Lung (tissue), 12 donors: ENCODE results near the gene SUSD2. TPM values are rescaled to one million over a fixed set of nuclear protein-coding genes. Genes with fewer than 3 reads are reported as not detected.
A peak's percentile ranks its signal among the peaks of the same experiment; 100 is the strongest.

Experiments
- ATAC-seq: fragments of 200-7000 bp; cut with Tn5 transposase; one replicate; pipeline ENCODE4 v1.9.1; 2020; ENCODE audit warnings: moderate number of reproducible peaks; ENCODE audit not compliant: insufficient read depth, low FRiP score
- DNase-seq, 3 donors: peaks; one replicate each; pipeline ENCODE4 v3.0.0-alpha.2; 2013 to 2017
- H3K27ac ChIP-seq, 2 donors: one replicate each; pipeline ENCODE4 v1.5.1; 2013; ENCODE audit warnings: mild to moderate bottlenecking in 2 of 2, moderate library complexity in 2 of 2, control low read depth in 1 of 2, inconsistent platforms in 1 of 2, low read depth in 1 of 2, low read length in 1 of 2
- H3K27me3 ChIP-seq, 3 donors: one replicate each; pipeline ENCODE4 v1.5.1; 2013; ENCODE audit warnings: low read length in 2 of 3; ENCODE audit not compliant: control insufficient read depth in 3 of 3, insufficient read depth in 3 of 3
- H3K36me3 ChIP-seq, 4 donors: one replicate each; pipeline ENCODE4 v1.5.1; 2013; ENCODE audit warnings: low read length in 4 of 4, mild to moderate bottlenecking in 1 of 4, moderate library complexity in 1 of 4; ENCODE audit not compliant: control insufficient read depth in 4 of 4, insufficient read depth in 4 of 4
- H3K4me1 ChIP-seq, 5 donors: one replicate each; pipeline ENCODE4 v1.5.1; 2013; ENCODE audit warnings: low read length in 5 of 5, mild to moderate bottlenecking in 2 of 5, moderate library complexity in 1 of 5; ENCODE audit not compliant: control insufficient read depth in 5 of 5, insufficient read depth in 5 of 5
- H3K4me3 ChIP-seq: one replicate; pipeline ENCODE4 v1.5.1; 2013; ENCODE audit warnings: mild to moderate bottlenecking, control low read depth, moderate library complexity
- H3K9ac ChIP-seq, 2 donors: one replicate each; pipeline ENCODE4 v1.5.1; 2013; ENCODE audit warnings: low read length in 2 of 2, control low read depth in 1 of 2; ENCODE audit not compliant: insufficient read depth in 1 of 2
- H3K9me3 ChIP-seq, 4 donors: one replicate each; pipeline ENCODE4 v1.5.1; 2013; ENCODE audit warnings: low read length in 3 of 4, mild to moderate bottlenecking in 1 of 4, moderate library complexity in 1 of 4; ENCODE audit not compliant: control insufficient read depth in 4 of 4, insufficient read depth in 3 of 4
- WGBS, 2 donors: extraction: QIAGEN DNeasy Blood & Tissue Kit; methylation state at CpG; one replicate each; pipeline ENCODE4 v1.1.7; 2013; 5-methylcytosine and 5-hydroxymethylcytosine counted together
- polyA plus RNA-seq, 2 donors: library from polyadenylated mRNA; stranded (reverse); fragments of 200-250 nt; gene quantifications; one replicate each; pipeline ENCODE4 v1.2.1, GENCODE V29; 2013
- total RNA-seq, 2 donors: library from RNA; depleted of rRNA in 1 of 2; stranded (reverse); fragments of >200 nt in 1 of 2; gene quantifications; one replicate each; pipeline ENCODE4 v1.2.1, GENCODE V29; 2014 to 2021
- TF ChIP-seq, protein P1 (sequence below): IDR thresholded peaks from 2 replicates; pipeline ENCODE4 v1.5.1; 2012; ENCODE audit warnings: mild to moderate bottlenecking; ENCODE audit errors: control extremely low read depth, extremely low read depth
- donor health status: control.
- donor health status: control.
- donor health status: Bipolar disorder and iron deficiency.
- donor health status: healthy.
- donor health status: DM: yes; HTN: yes; CAD: no.

SUSD2 gene
- total and polyA plus RNA-seq, 4 donors = 15.9 to 192 (median 49.7) TPM

DNA sequence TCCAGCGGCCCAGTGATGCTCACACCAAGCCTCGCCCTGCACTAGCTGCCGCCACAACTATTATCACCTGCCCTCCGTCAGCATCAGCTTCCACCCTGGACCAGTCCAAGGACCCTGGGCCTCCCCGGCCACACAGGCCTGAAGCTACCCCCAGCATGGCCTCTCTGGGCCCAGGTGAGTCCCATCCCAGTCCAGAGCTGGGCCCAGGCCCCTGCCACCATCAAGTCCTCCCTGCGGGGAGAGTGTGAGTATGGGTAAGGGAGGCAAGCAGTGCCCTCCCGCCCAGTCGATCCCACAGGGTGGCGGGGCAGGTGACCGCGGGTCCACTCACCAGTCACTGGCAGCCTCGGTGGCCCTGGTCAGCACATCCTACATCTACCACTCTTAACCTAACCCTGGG, 9.5 kb upstream of the SUSD2 start:
- H3K9me3 ChIP-seq = no peaks in the 10 kb centered on the region
- no peak for ATAC-seq
- H3K4me1 ChIP-seq = peaks cover 0 to 2% (median 0%) of the 10 kb centered on the region in 5 donors
- no peaks in the 10 kb centered on the region for H3K27me3 ChIP-seq
- H3K27ac ChIP-seq = no peak overlapping the region
- no peak for DNase-seq
- no peak overlapping the region for H3K4me3 ChIP-seq
- 96 to 97% methylated on average over 11 to 12 of the region's 12 CpGs for WGBS, 2 donors
- TF ChIP-seq, protein P1, sequence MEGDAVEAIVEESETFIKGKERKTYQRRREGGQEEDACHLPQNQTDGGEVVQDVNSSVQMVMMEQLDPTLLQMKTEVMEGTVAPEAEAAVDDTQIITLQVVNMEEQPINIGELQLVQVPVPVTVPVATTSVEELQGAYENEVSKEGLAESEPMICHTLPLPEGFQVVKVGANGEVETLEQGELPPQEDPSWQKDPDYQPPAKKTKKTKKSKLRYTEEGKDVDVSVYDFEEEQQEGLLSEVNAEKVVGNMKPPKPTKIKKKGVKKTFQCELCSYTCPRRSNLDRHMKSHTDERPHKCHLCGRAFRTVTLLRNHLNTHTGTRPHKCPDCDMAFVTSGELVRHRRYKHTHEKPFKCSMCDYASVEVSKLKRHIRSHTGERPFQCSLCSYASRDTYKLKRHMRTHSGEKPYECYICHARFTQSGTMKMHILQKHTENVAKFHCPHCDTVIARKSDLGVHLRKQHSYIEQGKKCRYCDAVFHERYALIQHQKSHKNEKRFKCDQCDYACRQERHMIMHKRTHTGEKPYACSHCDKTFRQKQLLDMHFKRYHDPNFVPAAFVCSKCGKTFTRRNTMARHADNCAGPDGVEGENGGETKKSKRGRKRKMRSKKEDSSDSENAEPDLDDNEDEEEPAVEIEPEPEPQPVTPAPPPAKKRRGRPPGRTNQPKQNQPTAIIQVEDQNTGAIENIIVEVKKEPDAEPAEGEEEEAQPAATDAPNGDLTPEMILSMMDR = no peak
- no peak overlapping the region for H3K9ac ChIP-seq
- peaks cover 0 to 71% (median 37%) of the 10 kb centered on the region in 4 donors for H3K36me3 ChIP-seq

- Histone ChIP-seq H3K27ac (peak overlapping the region in 1 of 2 donors; percentile 15), H3K27me3 (no peaks in the 10 kb centered on the region), H3K4me3 (no peak overlapping the region), H3K9me3 (no peaks in the 10 kb centered on the region), H3K36me3 (peaks cover 0 to 57% (median 26%) of the 10 kb centered on the region in 4 donors), H3K4me1 (peaks cover 0 to 2% (median 0%) of the 10 kb centered on the region in 5 donors), H3K9ac (no peak overlapping the region)
- TF ChIP-seq, protein P1 = peak; percentile 71
- 53 to 64% methylated on average over 11 of the region's 11 CpGs for WGBS, 2 donors
- ATAC-seq = peak; percentile 42
- peak; percentile 72 to 78 (median 77) for DNase-seq
These were observed 6.0 kb upstream of the SUSD2 start for GRCh38 chr22:24175160-24175808.

DNA sequence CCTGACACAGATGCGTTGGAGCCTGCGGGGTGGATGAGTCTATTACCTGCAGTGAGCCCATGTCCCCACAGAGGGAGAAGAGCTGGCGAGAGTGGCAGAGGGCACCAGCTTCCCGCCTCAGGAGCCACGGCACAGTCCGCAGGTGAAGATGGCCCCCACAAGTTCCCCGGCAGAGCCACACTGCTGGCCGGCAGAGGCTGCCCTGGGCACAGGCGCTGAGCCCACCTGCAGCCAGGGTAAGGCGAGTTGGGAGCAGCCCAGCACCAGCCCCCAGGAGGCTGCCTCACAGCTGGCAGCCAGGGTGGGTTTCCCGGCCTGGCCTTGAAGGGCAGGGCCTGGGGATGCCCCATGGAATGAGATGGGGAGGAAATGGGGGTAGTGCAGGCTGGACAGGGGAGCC, 5.2 kb upstream of the SUSD2 start:
- H3K9ac ChIP-seq = no peak overlapping the region
- ATAC-seq (no peak), DNase-seq (no peak)
- 89 to 93% methylated on average over 11 of the region's 11 CpGs for WGBS, 2 donors
- H3K36me3 ChIP-seq = peaks cover 0 to 52% (median 25%) of the 10 kb centered on the region in 4 donors
- TF ChIP-seq, protein P1 = no peak
- peaks cover 0 to 2% (median 0%) of the 10 kb centered on the region in 5 donors for H3K4me1 ChIP-seq
- no peaks in the 10 kb centered on the region for H3K27me3 ChIP-seq
- no peaks in the 10 kb centered on the region for H3K9me3 ChIP-seq
- H3K27ac ChIP-seq = no peak overlapping the region
- H3K4me3 ChIP-seq = no peak overlapping the region
